Measurements from ENCODE around the gene NEURL4. TPM values are rescaled to one million over a fixed set of nuclear protein-coding genes. Genes with fewer than 3 reads are reported as not detected.

NEURL4 gene
- total RNA-seq, 1 donor from 2014 or later: 22.6 TPM

- no peaks in the 10 kb centered on the region for H3K27me3 ChIP-seq
- H3K9me3 ChIP-seq: no peaks in the 10 kb centered on the region
- peak overlapping the region; percentile 91 for H3K27ac ChIP-seq
- peaks cover 3 to 69% of the 10 kb centered on the region in 2 donors for H3K36me3 ChIP-seq
- H3K4me1 ChIP-seq: peaks cover 58% of the 10 kb centered on the region
- DNase-seq (ENCODE audit: extremely low spot score in 2 of 2): no peak
- intact Hi-C loops (cut with DNase I): loop anchor here (5.0 kb wide), 1 partner anchor 33 kb away; no protein-coding TSS in a partner anchor
- peak overlapping the region; percentile 87 to 95 for H3K4me3 ChIP-seq
- no peak for TF ChIP-seq POLR2AphosphoS5 (IDR thresholded peaks at IDR 0.05; ENCODE audit: insufficient read depth in 1 of 2, low read depth in 1 of 2)
Measured at GRCh38 chr17:7313890-7314718, 15.0 kb downstream of the NEURL4 start.

DNA sequence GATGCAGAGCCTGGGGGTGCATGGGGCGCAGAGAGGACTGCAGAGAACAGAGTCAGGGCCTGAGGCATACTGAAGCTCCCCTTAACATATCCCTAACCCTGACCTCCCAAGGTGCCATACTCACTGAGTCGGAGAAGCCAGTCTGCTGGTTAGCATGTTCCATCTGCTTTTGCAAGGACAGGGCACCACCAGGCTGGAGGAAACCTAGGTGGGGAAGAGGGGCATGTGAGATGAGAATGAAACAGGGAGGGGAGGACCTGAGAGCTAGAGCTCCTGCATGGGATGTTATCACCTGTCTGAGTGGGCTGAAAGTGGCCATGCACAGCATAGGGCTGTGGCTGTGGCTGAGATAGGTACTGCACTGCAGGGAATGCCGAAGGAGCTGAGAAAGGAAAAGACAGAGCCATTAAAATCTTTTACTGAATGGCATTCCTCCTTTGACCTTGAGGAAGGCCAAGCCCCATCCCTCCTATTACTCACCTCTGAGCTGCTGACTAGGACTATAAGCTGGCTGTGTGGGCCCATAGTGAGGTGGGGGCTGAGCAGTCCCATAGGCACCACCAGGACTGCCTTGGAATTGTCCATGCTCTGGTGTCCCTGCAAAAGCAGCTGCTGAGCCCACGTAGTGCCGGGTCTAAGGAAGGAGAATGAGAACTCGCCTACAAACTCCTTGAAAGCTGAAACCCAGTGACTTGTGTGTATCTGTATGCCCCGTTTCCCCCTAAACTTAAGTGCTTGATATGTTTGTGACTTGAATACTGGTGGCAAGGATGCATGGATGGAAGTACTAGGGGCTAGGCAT is 15.8 kb downstream of the NEURL4 start:
- Histone ChIP-seq H3K9me3 (no peaks in the 10 kb centered on the region), H3K4me1 (peaks cover 66% of the 10 kb centered on the region), H3K4me3 (no peak overlapping the region), H3K27me3 (no peaks in the 10 kb centered on the region), H3K27ac (no peak overlapping the region), H3K36me3 (peaks cover 3 to 61% of the 10 kb centered on the region in 2 donors)
- intact Hi-C loops (cut with DNase I): loop anchor here (5.0 kb wide), 1 partner anchor 34 kb away; no protein-coding TSS in a partner anchor
- no peak for TF ChIP-seq CTCF (IDR thresholded peaks at IDR 0.05)
- TF ChIP-seq POLR2A (IDR thresholded peaks at IDR 0.05): no peak
- no peak for TF ChIP-seq POLR2AphosphoS5 (IDR thresholded peaks at IDR 0.05; ENCODE audit: insufficient read depth in 1 of 2, low read depth in 1 of 2)
- no peak for DNase-seq (ENCODE audit: extremely low spot score in 2 of 2)

DNA sequence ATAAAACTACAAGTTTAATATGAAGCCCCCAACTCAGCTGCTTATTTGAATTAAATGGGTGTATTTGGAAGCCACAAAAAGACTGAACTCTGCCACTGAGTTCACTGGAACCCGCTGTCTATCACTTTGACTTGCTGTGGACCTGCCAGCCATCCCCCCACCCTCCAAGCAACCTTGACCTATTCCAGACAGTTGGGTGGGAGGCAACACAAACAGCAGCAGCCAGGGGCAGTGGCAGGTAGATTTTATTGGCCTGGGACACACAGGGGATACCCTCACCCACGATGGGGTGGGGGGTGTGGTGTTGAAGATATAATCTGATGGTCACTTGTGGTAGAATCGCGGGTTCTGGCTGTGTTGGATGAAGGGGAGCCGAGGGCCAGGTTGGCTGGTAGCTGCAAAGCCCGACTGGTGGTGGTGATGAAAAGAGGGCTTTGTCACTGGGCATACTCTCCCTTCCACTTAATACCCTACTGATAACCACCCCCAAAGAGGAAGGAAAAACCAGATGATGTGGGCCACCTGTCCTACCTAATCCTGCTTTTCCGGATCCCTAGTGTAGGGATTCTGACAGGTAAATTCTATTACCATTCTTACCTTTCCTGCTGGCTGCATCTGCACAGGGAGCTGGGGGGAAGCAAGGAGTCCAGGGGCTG is 16.6 kb downstream of the NEURL4 start:
- peaks cover 68% of the 10 kb centered on the region for H3K4me1 ChIP-seq
- no peak overlapping the region for H3K27ac ChIP-seq
- no peak for TF ChIP-seq POLR2A (IDR thresholded peaks at IDR 0.05)
- TF ChIP-seq POLR2AphosphoS5 (IDR thresholded peaks at IDR 0.05; ENCODE audit: insufficient read depth in 1 of 2, low read depth in 1 of 2): no peak
- TF ChIP-seq CTCF (IDR thresholded peaks at IDR 0.05): no peak
- intact Hi-C loops (cut with DNase I): loop anchor here (5.0 kb wide), 1 partner anchor 35 kb away; no protein-coding TSS in a partner anchor
- DNase-seq (ENCODE audit: extremely low spot score in 2 of 2): no peak
- H3K9me3 ChIP-seq: no peaks in the 10 kb centered on the region
- no peak overlapping the region for H3K4me3 ChIP-seq
- H3K36me3 ChIP-seq: peaks cover 3 to 54% of the 10 kb centered on the region in 2 donors
- no peaks in the 10 kb centered on the region for H3K27me3 ChIP-seq

DNA sequence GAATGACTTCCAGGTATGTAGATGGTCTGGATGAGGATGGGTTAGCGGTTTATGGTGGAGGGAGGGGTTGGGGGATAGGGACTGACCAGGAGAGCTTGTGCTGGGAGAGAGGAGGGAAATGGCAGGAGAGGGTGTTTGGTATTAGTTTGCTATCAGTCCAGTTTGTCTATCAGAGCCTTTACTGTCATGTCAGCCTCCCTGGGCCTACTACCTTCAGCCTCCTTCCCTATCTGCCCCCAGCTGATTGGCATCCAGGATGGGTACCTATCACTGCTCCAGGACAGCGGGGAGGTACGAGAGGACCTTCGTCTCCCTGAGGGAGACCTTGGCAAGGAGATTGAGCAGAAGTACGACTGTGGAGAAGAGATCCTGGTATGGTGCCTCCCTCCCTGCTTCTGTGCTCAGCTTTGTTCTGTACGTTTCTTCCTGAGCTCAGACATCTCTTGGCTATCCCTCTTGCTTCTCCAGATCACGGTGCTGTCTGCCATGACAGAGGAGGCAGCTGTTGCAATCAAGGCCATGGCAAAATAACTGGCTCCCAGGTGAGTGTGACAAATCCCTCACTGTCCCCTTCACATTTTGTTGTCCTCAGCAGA is 17.9 kb downstream of the NEURL4 start:
- intact Hi-C loops (cut with DNase I): loop anchor here (5.0 kb wide), 1 partner anchor 36 kb away; no protein-coding TSS in a partner anchor
- TF ChIP-seq POLR2AphosphoS5 (IDR thresholded peaks at IDR 0.05; ENCODE audit: insufficient read depth in 1 of 2, low read depth in 1 of 2): no peak
- TF ChIP-seq CTCF (IDR thresholded peaks at IDR 0.05): no peak
- no peak for TF ChIP-seq POLR2A (IDR thresholded peaks at IDR 0.05)
- Histone ChIP-seq H3K4me1 (peaks cover 74% of the 10 kb centered on the region), H3K36me3 (peaks cover 3 to 47% of the 10 kb centered on the region in 2 donors), H3K9me3 (no peaks in the 10 kb centered on the region), H3K27me3 (no peaks in the 10 kb centered on the region), H3K27ac (no peak overlapping the region), H3K4me3 (no peak overlapping the region)
- no peak for DNase-seq (ENCODE audit: extremely low spot score in 2 of 2)

GRCh38 chr17:7309628-7310027 is 19.5 kb downstream of the NEURL4 start:
- TF ChIP-seq POLR2AphosphoS5 (IDR thresholded peaks at IDR 0.05; ENCODE audit: insufficient read depth in 1 of 2, low read depth in 1 of 2) (no peak), CTCF (IDR thresholded peaks at IDR 0.05) (no peak), POLR2A (IDR thresholded peaks at IDR 0.05) (no peak)
- Histone ChIP-seq H3K27me3 (no peaks in the 10 kb centered on the region), H3K4me3 (no peak overlapping the region), H3K4me1 (peaks cover 67% of the 10 kb centered on the region), H3K36me3 (peaks cover 3 to 47% of the 10 kb centered on the region in 2 donors), H3K27ac (peak overlapping the region; percentile 94), H3K9me3 (no peaks in the 10 kb centered on the region)
- intact Hi-C loops (cut with DNase I): loop anchor here (5.0 kb wide), 1 partner anchor 38 kb away; no protein-coding TSS in a partner anchor
- DNase-seq (ENCODE audit: extremely low spot score in 2 of 2): no peak
